Fibroblast of peridontal ligament (primary cell): Measurements from ENCODE around the gene APEX2.
"Not testable (repeated sequence)": the region's sequence is repeated elsewhere in the genome, so short reads cannot be mapped to it uniquely, and the experiment has no call there.

Experiments
- DNase-seq: peaks from one replicate; pipeline ENCODE4 v3.0.0-alpha.2; 2010; ENCODE audit errors: extremely low read depth

APEX2 gene

DNA sequence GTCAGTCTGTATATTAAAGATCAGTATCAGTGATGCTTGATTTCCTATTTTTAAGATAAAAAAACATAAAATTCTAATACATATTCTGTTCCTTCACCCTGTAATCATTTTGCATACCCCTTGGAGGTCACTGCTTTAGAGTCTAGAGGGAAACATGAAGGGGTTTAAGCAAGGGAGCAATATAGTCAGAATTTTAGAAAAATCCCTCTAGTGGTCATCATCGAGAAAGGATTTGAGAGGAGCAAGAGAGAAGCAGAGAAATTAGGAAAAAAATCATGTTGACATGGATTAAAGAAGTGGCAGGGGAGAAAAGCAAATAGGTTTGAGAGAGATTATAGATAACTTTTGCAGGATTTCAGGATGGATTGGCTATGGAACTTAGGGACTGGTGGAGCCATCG, 11.1 kb downstream of the APEX2 start:
- peak; percentile 12 for DNase-seq

DNA sequence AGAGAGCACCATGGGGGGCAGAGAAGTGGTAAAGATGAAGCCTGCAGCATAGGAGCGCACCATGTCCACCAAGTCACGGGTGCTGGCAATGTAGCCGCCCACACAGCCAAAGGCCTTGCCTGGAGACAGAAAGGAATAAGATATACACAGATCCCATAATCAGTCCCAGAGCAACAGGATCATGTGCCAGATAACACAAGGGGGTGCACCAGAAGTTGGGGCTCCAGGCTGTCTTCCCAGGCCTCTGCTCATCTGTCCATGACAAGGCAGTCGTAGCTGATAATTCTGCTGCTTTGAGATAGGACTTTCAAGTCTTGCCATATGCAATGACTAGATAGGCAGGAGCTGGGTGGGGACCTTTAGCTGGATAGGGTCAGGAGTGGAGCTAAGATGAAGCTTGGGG, 14.7 kb downstream of the APEX2 start:
- no peak for DNase-seq

DNA sequence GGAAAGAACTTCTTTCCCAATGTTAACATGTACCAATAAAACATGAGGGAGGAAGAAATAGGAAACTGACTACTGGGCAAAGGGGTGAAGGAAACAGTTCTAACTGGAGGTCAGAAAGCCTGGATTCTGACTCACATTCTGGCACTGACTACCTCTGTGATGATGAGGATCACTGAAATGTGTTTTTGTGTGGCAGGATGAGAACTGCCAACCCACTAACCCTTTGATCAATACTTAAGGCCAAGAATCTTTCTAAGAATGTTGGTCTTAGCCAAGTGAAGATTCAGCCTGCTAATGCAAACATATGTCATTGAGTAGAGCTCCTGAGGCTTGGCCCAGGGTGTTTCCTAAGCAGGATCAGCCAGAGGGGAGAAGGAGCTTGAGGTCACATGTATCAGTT, 26.0 kb downstream of the APEX2 start:
- DNase-seq: peak; percentile 36

DNA sequence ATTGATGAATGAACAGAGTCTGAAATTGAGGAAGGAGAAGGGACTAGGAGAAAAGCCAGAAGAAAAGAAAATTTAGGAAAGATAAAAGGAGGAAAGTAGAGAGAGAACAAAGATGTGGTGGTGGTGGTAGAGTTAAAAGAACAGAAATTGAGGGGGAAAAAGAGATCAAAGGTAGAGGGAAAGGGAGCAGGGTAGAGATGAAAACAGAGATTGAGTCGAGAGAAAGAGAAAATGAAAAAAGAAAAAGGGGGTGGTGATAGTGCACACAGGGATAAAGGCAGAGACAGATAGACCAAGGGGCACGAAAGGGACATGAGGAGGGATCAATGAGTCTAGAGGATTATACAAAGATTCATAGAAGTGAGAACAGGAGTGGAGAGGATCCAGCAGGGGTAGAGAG, 26.7 kb downstream of the APEX2 start:
- DNase-seq: no peak

DNA sequence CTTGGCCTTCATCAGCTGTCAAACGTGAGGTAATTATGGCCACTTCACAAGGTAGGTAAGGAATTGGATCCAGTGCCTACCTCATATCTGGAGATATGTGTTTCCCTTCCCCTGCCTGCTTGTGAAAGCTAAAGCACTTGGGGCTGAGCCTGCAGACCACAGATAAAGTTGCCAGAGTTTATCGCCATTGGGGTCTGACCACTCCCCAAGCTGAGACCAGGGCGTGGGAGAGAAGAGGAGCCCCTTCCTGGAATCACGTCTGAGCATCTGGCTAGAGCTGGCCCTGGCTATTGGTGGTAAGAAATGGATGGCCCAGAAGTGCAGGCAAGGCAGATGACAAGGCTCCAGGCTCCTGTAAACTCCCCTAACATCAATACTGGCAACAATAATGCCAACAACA, 27.9 kb downstream of the APEX2 start:
- no peak for DNase-seq

DNA sequence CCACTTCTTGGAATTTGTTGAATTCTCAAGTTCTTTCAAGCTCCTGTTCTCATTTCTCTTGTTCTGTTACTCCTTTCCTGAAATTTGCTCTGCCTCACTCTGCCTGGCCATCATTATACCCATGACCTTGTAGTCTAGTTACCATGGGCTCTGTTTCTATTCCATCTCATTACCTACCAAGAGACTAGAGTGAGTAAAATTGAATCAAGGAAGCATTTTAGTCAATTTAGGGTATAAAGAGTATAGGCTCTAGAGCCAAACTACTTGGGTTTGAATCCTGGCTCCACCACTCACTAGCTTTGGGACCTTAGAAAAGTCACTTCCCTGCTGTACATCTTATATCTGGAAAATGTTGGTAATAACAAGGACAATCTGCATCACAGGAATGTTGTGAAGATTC, 28.4 kb downstream of the APEX2 start:
- DNase-seq: no peak

DNA sequence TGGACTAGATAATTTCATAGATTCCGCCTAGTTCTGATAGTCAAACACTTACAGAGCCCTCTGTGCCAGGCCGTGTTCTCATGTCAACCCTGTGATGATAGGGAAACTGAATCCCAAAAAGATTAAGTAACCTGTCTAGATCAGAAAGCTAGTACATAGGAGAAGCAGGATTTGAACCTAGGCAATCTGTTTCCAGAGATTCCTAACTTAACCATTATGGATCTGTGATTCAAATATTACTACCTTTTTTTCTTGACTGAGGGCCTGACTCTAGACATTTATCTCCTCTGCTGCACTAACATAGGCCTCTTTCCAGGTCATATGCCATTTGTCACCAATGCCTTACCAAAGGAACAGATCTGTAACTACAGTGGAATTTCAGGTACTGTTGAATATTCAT, 29.1 kb downstream of the APEX2 start:
- DNase-seq: no peak

DNA sequence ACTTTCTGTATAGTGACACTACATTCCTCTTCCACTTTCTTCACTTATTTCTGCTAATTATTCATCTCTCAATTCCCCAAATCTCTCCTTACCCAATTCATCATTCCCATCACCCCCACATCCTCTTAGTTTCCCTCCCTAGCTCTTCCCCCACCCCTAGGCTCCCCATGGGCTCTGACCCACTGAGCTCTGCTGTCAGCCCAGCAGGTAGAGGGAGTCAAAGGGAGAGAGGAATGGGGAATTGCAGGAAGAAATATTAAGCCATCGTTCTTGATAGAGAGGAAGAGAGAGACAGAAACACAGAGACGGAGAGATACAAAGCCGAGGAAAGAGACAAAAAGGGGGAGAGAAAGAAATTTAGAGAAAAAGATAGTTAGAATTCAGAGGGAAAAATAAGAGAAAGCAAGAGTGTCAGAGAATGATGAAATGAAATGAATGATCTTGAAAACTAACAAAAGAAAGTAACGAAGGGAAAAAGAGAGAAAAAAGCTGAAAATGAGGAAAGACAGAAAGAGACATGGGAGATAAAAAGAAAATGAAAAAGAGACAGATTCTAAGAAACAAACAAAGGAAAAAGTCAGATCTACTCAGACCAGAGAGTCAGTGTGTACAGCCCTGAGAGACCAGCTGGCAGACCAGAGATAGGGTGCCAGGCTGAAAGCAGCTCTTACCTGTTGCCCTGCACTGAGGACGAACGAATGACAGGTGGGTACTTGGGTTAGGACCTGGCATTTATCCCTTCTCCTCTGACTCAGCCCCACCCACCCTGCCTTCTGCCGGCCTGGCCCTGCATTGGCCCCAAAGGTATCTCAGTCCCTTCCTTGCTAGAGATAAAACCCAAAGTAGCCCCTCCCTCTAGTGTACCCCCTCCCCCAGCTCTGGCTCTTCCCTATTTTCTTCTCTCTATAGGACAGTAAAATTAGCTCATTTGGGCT, 30.4 kb downstream of the APEX2 start, which contains the start of gene ALAS2:
TSS of gene ALAS2 (minus strand) at position 707 of the 935 bp plus-strand sequence. CDS start 4,977 bp downstream, outside the sequence.
- no peak for DNase-seq

DNA sequence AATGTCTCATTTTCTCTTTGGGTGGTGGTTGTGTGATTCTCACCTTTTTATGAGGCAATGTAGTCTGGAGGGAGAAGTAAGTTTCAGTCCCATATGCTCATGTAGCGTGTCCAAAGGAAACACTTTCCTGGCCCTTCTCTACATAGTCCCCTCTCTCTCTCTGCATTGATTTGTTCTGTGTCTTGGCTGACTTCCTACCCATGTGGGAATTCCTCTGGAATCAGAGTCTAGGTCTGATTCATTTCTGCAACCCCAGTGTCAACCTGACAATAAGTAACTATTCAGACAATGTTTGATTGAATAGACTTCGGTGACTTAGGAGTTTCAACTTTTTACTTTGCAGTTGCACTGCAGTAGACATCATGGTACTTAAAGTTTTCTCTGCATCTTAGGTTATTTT, 33.3 kb downstream of the APEX2 start:
- no peak for DNase-seq

DNA sequence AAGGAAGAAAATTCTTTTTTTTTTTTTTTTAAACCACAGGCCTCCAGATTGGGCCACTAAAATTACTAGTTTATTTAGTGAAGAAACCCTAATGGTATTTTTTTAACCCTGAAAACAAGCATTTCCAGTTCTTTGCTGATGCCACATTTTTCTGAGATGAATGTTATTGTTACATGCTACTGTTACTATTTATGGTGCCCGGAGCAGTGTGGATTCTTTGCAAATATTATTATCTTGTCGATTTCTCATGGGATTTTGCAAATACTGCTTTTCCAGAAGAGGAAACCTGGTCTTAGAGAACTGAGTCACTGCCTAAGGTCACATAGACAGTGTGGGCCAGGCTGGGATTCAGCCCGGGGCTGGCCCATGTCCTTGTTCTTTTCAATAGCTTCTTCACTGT, 39.3 kb downstream of the APEX2 start:
- no peak for DNase-seq

DNA sequence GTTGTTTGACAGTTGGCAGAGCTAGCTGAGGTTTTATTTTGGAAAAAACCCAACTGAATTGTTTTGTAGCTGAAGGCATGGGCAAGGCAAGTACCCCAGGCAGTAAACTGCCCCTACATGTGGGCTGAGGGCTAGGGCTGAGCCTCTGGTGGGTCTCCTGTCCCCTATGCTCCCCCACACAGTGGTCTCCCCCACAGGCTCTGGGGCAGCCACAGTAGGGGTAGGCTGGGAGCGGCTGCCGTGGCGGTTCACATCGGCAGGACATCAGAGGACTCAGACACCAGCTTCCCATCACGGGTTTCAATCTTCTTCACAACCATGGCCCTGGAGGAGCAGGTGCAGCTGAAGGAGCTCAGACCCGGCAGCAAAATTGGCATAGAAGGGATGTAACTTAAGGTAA, 41.4 kb downstream of the APEX2 start:
- DNase-seq: no peak

DNA sequence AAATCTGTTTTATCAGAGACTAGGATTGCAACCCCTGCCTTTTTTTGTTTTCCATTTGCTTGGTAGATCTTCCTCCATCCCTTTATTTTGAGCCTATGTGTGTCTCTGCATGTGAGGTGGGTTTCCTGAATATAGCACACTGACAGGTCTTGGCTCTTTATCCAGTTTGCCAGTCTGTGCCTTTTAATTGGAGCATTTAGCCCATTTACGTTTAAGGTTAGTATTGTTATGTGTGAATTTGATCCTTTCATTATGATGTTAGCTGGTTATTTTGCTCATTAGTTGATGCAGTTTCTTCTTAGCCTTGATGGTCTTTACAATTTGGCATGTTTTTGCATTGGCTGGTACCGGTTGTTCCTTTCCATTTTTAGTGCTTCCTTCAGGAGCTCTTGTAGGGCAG, 50.4 kb downstream of the APEX2 start:
- DNase-seq: not testable (repeated sequence)

DNA sequence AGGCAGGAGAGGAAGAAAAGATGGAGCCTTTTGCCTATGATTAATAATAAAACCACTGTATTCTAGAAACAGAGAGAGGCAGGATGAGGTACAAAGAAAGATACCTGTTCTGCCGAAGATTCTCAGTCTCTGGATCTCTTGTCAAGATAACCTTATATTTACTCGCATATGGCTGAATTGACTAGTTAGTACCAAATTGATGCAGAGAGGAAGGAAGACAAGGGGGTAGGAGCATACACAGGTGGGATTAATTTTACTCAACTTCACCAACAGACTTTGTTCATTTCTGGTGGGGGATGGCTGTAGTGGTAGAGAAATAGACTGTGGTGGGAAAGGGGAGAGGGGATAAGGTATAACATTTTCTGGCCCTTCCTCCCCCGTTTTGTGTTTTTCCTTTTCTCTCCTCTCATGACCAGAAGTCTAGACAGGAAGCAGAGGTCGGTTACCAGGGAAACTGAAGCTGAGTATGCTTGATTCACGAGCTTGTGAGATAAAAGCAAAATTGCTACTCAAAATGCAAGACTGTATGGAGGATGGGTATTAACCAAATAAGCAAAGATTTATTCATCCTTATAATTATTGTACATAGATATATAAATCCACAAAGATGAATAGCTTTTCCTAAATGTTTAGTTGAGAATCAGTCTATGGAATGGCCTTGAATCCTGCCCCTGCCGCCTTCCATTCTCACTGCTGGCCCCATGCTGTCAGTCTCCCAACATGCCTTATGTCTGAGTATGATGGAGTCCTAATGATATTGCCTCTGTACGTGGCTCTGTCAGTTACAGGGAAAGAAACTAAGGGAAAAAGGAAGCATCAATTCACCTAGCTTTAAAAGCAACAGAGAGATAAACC, 56.9 kb downstream of the APEX2 start:
- peak; percentile 1 for DNase-seq

DNA sequence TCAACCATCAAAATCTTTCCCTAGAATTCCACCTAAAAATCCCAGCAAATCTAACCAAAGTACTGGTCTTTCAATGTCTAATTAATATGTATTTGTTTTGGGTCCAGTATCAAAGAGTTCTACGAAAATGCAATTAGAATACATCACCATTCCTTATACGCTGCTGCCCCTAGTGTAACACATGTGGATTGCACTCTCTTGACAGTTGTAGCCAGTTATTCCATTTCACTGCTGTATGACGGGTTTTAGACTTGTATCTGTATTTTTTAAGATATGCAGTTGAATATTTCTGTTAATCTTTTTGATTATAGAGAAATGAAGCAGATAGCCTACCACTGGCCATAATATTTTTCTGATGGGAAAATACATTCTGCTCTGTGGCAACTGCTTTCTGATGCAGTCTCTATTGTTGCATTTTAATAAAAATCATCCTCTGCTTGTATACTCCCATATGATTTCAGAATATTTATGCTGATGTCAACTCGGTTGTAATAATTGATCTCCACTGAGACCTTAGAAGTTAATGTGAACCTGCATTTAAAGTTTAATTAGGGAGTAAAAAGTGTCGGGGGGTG, 57.6 kb downstream of the APEX2 start:
- DNase-seq: peak; percentile 50
